ENCODE data around the gene NHLRC4.

GRCh38 chr16:578870-579405 lies 12.1 kb downstream of the NHLRC4 start:
- TF ChIP-seq, protein P1, sequence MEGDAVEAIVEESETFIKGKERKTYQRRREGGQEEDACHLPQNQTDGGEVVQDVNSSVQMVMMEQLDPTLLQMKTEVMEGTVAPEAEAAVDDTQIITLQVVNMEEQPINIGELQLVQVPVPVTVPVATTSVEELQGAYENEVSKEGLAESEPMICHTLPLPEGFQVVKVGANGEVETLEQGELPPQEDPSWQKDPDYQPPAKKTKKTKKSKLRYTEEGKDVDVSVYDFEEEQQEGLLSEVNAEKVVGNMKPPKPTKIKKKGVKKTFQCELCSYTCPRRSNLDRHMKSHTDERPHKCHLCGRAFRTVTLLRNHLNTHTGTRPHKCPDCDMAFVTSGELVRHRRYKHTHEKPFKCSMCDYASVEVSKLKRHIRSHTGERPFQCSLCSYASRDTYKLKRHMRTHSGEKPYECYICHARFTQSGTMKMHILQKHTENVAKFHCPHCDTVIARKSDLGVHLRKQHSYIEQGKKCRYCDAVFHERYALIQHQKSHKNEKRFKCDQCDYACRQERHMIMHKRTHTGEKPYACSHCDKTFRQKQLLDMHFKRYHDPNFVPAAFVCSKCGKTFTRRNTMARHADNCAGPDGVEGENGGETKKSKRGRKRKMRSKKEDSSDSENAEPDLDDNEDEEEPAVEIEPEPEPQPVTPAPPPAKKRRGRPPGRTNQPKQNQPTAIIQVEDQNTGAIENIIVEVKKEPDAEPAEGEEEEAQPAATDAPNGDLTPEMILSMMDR (conservative IDR thresholded peaks at IDR 0.05; ENCODE audit: low read depth, low read length), result peak; percentile 78
- TF ChIP-seq MAZ (IDR thresholded peaks at IDR 0.05; ENCODE audit: borderline replicate concordance, low read depth, low read length) (peak; percentile 63; the same call in 1 of the 2 replicates), POLR2A (IDR thresholded peaks at IDR 0.05; ENCODE audit: low read depth, low read length) (no peak), RFX5 (IDR thresholded peaks at IDR 0.05; ENCODE audit: low read depth, low read length) (no peak), MAFK (IDR thresholded peaks at IDR 0.05; ENCODE audit: low read depth, low read length) (no peak), SMC3 (IDR thresholded peaks at IDR 0.05; ENCODE audit: low read depth, low read length) (peak; percentile 65), CEBPB (IDR thresholded peaks at IDR 0.05; ENCODE audit: low read depth, low read length) (no peak), RAD21 (IDR thresholded peaks at IDR 0.05; ENCODE audit: low read length) (peak; percentile 85), MXI1 (IDR thresholded peaks at IDR 0.05; ENCODE audit: borderline replicate concordance, low read depth, low read length) (peak; percentile 47; the same call in 1 of the 2 replicates), ELK1 (IDR thresholded peaks at IDR 0.05; ENCODE audit: borderline replicate concordance, low read depth, low read length) (no peak)
- TF ChIP-seq, protein P2, sequence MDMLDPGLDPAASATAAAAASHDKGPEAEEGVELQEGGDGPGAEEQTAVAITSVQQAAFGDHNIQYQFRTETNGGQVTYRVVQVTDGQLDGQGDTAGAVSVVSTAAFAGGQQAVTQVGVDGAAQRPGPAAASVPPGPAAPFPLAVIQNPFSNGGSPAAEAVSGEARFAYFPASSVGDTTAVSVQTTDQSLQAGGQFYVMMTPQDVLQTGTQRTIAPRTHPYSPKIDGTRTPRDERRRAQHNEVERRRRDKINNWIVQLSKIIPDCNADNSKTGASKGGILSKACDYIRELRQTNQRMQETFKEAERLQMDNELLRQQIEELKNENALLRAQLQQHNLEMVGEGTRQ (IDR thresholded peaks at IDR 0.05; ENCODE audit: low read depth, low read length), result peak; percentile 48; the same call in 1 of the 2 replicates
